GM21367 (cell line): ENCODE data around the gene ZCRB1.

ENCODE experiments used
- ATAC-seq: cut with Tn5 transposase; IDR thresholded peaks from one replicate; pipeline ENCODE4 v1.9.1; 2021; ENCODE audit not compliant: unreplicated experiment

ZCRB1 gene

GRCh38 chr12:42281844-42282243 lies 44.0 kb downstream of the ZCRB1 start:
- ATAC-seq: no peak

- no peak for ATAC-seq
These were observed 44.6 kb downstream of the ZCRB1 start for GRCh38 chr12:42281278-42281677.

GRCh38 chr12:42278128-42278510 lies 47.8 kb downstream of the ZCRB1 start:
- no peak for ATAC-seq

GRCh38 chr12:42277396-42278127 lies 48.3 kb downstream of the ZCRB1 start:
- ATAC-seq: no peak

GRCh38 chr12:42275499-42275898 lies 50.4 kb downstream of the ZCRB1 start:
- ATAC-seq: no peak

GRCh38 chr12:42273706-42274105 lies 52.2 kb downstream of the ZCRB1 start:
- no peak for ATAC-seq

GRCh38 chr12:42270596-42270995 lies 55.3 kb downstream of the ZCRB1 start:
- ATAC-seq: no peak

- ATAC-seq: no peak
These were observed 58.3 kb downstream of the ZCRB1 start for GRCh38 chr12:42267413-42268190.

GRCh38 chr12:42266579-42267230 lies 59.2 kb downstream of the ZCRB1 start:
- no peak for ATAC-seq

- no peak for ATAC-seq
These were observed 63.6 kb downstream of the ZCRB1 start for GRCh38 chr12:42262271-42262670.
